ENCODE results near the gene ZNF532.

The ZNF532 gene

DNA sequence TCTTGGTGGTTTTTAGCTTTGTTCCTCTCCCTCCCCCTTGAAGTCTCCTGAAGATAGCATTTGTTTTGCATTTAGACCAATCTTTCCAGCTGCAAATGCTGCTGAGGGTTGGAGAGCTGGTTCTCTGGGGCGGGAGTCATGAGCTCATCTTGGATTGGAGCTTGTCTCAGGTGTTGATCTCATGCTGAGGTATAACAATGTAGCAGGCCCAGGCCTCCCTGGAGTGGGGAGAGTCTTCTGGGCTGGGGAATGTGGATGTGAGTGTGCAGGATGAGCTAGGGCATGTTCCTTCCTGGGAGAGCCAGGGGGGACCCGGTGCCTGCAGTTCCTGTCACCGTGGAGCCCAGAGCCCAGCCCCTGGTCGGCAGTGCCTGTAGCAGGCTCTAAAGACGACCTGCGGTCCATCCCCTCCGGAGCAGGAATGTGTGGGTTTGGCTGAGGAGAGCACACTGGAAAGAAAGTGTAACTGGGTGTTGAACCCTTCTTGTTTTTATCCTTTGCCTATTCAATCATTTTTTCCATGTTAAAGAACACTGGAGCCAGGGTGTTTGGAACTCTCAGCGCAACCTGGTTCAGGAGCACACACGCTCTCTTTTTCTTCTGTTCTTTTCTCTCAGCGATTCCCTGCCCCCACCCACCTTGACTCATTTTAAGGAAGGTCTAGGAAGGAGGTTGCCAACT lies 2.7 kb downstream of the ZNF532 start:
- peak; percentile 52 for DNase-seq (ENCODE audit: low spot score)

DNA sequence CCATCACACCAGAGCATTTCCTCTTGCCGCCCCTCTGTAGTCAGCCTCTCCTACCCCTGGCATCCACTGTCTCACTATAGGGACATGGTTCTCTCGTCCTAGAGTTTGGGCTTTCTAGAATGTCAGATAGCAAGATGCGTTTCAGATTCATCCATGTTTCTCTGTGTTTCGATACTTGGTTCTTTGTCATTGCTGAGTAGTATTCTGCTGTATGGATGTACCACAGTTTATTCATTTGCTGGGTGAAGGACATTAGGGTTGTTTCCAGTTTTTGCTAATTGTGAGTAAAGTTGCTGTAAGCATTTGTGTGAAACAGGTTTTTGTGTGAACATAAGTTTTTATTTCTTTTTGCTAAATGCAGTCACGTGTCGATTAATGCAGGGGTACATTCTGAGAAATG lies 3.8 kb downstream of the ZNF532 start:
- DNase-seq (ENCODE audit: low spot score), result no peak

- DNase-seq (ENCODE audit: low spot score), result no peak
These were observed 5.5 kb downstream of the ZNF532 start for GRCh38 chr18:58870130-58870529.

DNA sequence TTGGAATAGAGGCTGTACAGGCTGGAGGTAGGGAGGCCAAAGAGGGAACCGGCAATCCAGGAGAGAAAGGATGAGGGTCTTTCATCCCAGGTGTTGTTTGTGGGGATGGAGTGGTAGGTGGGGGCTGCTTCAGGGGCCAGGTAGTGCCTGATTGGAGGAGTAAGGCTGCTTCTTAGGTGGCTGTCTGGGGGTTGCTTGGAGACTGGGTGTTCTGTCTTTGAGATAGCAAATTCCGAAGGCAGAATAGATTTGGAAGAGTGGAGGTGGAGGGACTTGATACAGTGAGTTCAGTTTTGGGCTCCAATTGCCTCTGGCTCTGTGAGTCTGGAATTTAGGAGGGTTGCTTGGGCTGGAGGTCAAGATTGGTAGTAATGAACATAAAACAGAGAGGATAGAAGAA lies 5.9 kb downstream of the ZNF532 start:
- DNase-seq (ENCODE audit: low spot score), result no peak

GRCh38 chr18:58871514-58872420 lies 7.1 kb downstream of the ZNF532 start:
- no peak for DNase-seq (ENCODE audit: low spot score)

DNA sequence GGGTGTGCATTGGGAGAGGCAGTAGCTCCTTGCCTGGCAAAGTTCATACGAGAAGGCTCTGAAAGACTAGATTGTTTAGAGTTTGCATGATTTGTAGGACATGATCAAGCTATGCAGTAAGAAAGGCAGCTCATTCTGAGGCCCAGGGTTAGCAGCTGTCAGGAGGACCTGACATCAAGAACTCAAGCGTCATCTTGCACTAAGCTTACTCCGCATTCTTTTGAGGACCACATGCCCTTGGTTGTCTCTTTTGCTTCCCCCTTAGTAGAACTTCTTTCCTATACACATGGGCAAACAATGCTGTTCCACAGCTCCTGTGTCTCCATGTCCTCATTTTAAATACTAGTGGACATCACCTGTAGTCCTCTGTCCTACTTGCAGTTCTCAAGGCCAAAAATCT lies 14.0 kb downstream of the ZNF532 start:
- DNase-seq (ENCODE audit: low spot score), result no peak

GRCh38 chr18:58881477-58881876 lies 16.8 kb downstream of the ZNF532 start:
- no peak for DNase-seq (ENCODE audit: low spot score)

GRCh38 chr18:58882044-58882443 lies 17.4 kb downstream of the ZNF532 start:
- no peak for DNase-seq (ENCODE audit: low spot score)

GRCh38 chr18:58882686-58883085 lies 18.0 kb downstream of the ZNF532 start:
- no peak for DNase-seq (ENCODE audit: low spot score)

- DNase-seq (ENCODE audit: low spot score), result no peak
These were observed 20.0 kb downstream of the ZNF532 start for GRCh38 chr18:58884680-58885079.

- DNase-seq (ENCODE audit: low spot score), result no peak
These were observed 21.8 kb downstream of the ZNF532 start for GRCh38 chr18:58886431-58886830.

DNA sequence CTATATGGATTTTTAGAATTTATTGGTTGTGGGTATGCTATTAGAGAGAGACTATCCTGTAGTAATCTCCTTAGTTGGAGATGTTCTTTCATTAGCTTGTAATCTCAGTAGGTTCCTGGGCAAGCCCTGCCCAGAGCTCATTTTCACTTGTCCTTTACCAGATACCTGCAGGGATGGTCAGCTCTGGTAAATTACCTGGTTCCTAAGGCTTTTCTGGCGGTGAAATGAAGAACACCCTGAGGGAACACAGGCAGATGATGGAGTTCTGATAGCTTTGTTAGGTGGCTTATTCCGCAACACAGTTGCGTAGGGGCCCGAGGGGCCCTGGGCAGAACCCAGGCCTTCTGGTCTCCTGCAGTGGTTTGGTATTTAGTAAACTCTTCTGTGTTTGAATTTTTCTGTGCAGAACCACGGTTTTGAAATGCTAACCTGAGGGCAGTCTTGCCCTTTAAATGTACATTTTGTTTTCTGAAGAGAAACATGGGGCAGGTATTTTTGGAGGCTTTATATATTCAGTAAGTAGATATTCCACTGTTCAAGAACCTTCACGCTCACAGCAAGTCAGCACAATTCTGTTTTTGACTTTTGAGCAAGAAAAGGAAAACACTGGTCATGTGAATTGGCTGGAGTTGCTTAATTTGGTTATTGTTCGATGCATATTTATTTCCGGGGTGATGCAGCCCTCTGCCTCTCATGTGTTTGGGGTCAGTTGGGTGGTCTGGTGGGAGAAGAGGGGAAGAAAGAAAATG lies 22.4 kb downstream of the ZNF532 start:
- DNase-seq (ENCODE audit: low spot score), result no peak

GRCh38 chr18:58887613-58887963 lies 22.9 kb downstream of the ZNF532 start:
- DNase-seq (ENCODE audit: low spot score), result no peak

- DNase-seq (ENCODE audit: low spot score), result no peak
These were observed 27.1 kb downstream of the ZNF532 start for GRCh38 chr18:58891776-58892175.

DNA sequence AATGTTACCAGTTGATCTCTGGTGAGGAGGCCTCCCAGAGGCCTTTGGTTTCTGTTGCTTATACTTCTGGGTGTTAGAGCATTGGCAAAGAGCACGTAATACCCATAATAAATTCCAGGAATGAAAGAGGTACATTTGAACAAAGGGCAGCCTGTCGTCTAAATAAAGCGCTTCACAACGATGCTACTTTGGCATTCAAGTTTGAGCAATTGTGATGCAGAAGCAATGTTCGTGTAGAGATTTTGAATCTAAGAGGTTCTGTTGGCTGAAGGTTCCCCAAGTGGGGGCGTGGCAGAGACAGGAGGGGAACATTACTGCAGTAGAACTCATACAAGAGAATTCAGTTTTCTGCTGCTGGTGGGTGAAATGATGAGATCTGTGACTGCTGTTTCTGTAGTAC lies 27.8 kb downstream of the ZNF532 start:
- DNase-seq (ENCODE audit: low spot score), result peak; percentile 74

- no peak for DNase-seq (ENCODE audit: low spot score)
These were observed 28.9 kb downstream of the ZNF532 start for GRCh38 chr18:58893388-58894099.

DNA sequence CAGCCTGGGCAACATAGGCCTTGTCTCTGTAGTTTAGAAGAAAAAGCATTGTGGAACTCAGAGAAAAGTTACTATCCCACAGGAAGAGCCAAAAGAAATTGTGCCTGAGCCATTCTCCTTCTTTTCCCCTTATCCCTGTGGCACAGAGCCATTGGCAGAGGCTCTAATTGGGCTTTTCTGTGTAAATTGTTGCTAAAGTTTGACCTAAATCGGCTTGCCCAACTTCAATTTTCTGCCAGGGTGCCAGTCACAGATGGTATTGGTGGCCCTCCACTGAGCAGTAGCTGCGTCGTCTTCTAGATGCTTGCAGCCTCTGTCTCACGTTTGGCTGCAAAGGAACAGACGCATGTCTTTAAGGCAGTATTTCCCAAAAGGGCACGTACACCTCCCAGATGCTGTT lies 30.3 kb downstream of the ZNF532 start:
- peak; percentile 70 for DNase-seq (ENCODE audit: low spot score)

DNA sequence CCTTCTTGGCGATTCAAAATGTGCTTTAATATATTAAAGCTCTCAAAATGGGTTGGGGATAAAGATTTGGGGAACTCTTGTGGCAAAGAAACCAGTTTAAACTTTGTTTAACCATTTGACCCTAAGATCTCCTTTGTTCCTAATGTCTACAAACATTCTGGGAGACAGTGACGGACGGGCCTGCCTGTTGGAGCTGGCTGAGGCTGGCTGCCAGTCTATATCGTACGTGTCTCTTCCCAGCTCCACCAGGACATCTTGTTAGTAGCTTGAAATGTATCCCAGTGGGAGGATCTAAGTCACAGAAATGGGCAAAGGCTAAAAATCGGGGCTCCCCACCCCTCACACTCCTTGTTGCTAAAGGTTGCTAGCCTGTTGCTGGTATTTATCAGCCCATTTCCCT lies 30.7 kb downstream of the ZNF532 start:
- no peak for DNase-seq (ENCODE audit: low spot score)

GRCh38 chr18:58896268-58896667 lies 31.6 kb downstream of the ZNF532 start:
- DNase-seq (ENCODE audit: low spot score), result no peak

GRCh38 chr18:58896734-58897508 lies 32.2 kb downstream of the ZNF532 start:
- no peak for DNase-seq (ENCODE audit: low spot score)
